RWPE1 (cell line): ENCODE measurements around the gene ATP2B1.

Experiments
- CTCF ChIA-PET: fragments of 350-600 bp; sonication (Branson Sonifier 250); formaldehyde crosslinking; extraction: SDS; loops from one replicate; lab custom pipeline; 2021; lab: Yijun Ruan, JAX
- POLR2A ChIA-PET: fragments of 400-600 bp; formaldehyde crosslinking; extraction: SDS; loops from one replicate; lab custom pipeline; 2020; ENCODE audit warnings: antibody characterized with exemption; ENCODE audit not compliant: low non-redundant PET; lab: Yijun Ruan, JAX
- DNase-seq: peaks from one replicate; pipeline ENCODE4 v3.0.0; 2012; ENCODE audit warnings: low spot score
- H3K27ac ChIP-seq: fragments of 450-650 bp; 2 replicates; pipeline ENCODE4 v1.5.1; 2017
- CTCF ChIP-seq: fragments of 450-650 bp; conservative IDR thresholded peaks from 2 replicates; pipeline ENCODE4 v1.5.1; 2017; ENCODE audit warnings: low read depth, mild to moderate bottlenecking

Gene ATP2B1

GRCh38 chr12:89721291-89721987, 12.8 kb upstream of the ATP2B1 start:
- DNase-seq, result no peak

GRCh38 chr12:89717759-89718523, 9.3 kb upstream of the ATP2B1 start:
- ChIA-PET POLR2A (no interaction called here), CTCF (no interaction called here)
- no peak for DNase-seq
- no peak overlapping the region for H3K27ac ChIP-seq
- TF ChIP-seq CTCF, result no peak

More at GRCh38 chr12:89721291-89721987, 12.8 kb upstream of the ATP2B1 start:
- TF ChIP-seq CTCF, result no peak
- POLR2A ChIA-PET, result no interaction called here
- CTCF ChIA-PET, result interaction anchor here (0.7 kb wide), 1 partner anchor 205 kb away, joined by 3 read pairs; no protein-coding TSS in a partner anchor
- no peak overlapping the region for H3K27ac ChIP-seq

- no peak for TF ChIP-seq CTCF
- H3K27ac ChIP-seq, result no peak overlapping the region
- ChIA-PET POLR2A (no interaction called here), CTCF (interaction anchor here (0.6 kb wide), 1 partner anchor 341 kb away, joined by 3 read pairs; no protein-coding TSS in a partner anchor)
- DNase-seq, result no peak
Observed at GRCh38 chr12:89712706-89713105, 4.1 kb upstream of the ATP2B1 start.

- no peak for DNase-seq
- TF ChIP-seq CTCF, result no peak
- ChIA-PET POLR2A (no interaction called here), CTCF (no interaction called here)
- H3K27ac ChIP-seq, result no peak overlapping the region
Observed at GRCh38 chr12:89710873-89711750, 2.5 kb upstream of the ATP2B1 start.

- DNase-seq, result no peak
- ChIA-PET POLR2A (interaction anchor here (0.9 to 1.0 kb wide), 2 partner anchors 47 to 880 kb away, joined by 3 to 4 read pairs; no protein-coding TSS in a partner anchor), CTCF (interaction anchor here (0.7 kb wide), 1 partner anchor 63 kb away, joined by 4 read pairs; no protein-coding TSS in a partner anchor)
- TF ChIP-seq CTCF, result no peak
- peak overlapping the region; percentile 99 for H3K27ac ChIP-seq
Observed at GRCh38 chr12:89709995-89710872, 1.6 kb upstream of the ATP2B1 start.
